AG09319 (cell line): ENCODE data around the gene TMEM30B.

ENCODE experiments used
- DNase-seq: peaks from one replicate; pipeline ENCODE4 v3.0.0-alpha.2; 2010; ENCODE audit warnings: low read depth; ENCODE audit errors: extremely low read depth
- CTCF ChIP-seq: IDR thresholded peaks from 2 replicates; pipeline ENCODE4 v1.5.1; 2011; ENCODE audit warnings: low read depth, mild to moderate bottlenecking, inconsistent platforms, low read length, moderate library complexity

The TMEM30B gene

GRCh38 chr14:61297581-61297980, 16.4 kb upstream of the TMEM30B start:
- no peak for DNase-seq
- no peak for TF ChIP-seq CTCF

- no peak for DNase-seq
- peak; percentile 71 for TF ChIP-seq CTCF
Observed at GRCh38 chr14:61296719-61297502, 15.8 kb upstream of the TMEM30B start.

- DNase-seq = no peak
- no peak for TF ChIP-seq CTCF
Observed at GRCh38 chr14:61296151-61296550, 15.0 kb upstream of the TMEM30B start.

- no peak for TF ChIP-seq CTCF
- no peak for DNase-seq
Observed at GRCh38 chr14:61290701-61291100, 9.6 kb upstream of the TMEM30B start.

- DNase-seq = no peak
- TF ChIP-seq CTCF = no peak
Observed at GRCh38 chr14:61288720-61289119, 7.6 kb upstream of the TMEM30B start.

GRCh38 chr14:61288228-61288627, 7.1 kb upstream of the TMEM30B start:
- DNase-seq = no peak
- TF ChIP-seq CTCF = no peak

- TF ChIP-seq CTCF = no peak
- no peak for DNase-seq
Observed at GRCh38 chr14:61287196-61287595, 6.1 kb upstream of the TMEM30B start.
